ENCODE results near the gene CEP95. TPM values are rescaled to one million over a fixed set of nuclear protein-coding genes. Genes with fewer than 3 reads are reported as not detected.

CEP95 gene
- total RNA-seq, 1 experiment from 2014 or later, result 77.0 TPM

GRCh38 chr17:64507413-64507782, 621 bp downstream of the CEP95 start:
- H2AFZ ChIP-seq (ENCODE audit: low read depth, low read length, poor library complexity, severe bottlenecking), result no peak overlapping the region
- peak overlapping the region; percentile 87 for H3K4me2 ChIP-seq (ENCODE audit: low read length)
- no peaks in the 10 kb centered on the region for H3K9me3 ChIP-seq (ENCODE audit: control insufficient read depth in 1 of 2, insufficient read depth in 1 of 2, low read depth in 1 of 2, low read length in 2 of 2)
- peaks cover 50 to 60% of the 10 kb centered on the region in 2 experiments for H3K36me3 ChIP-seq (ENCODE audit: control insufficient read depth in 1 of 2, insufficient read depth in 2 of 2, low read length in 2 of 2)
- CTCF ChIA-PET, result interaction anchor here (1.6 kb wide), 1 partner anchor 87 kb away, joined by 7 read pairs; no protein-coding TSS in a partner anchor
- POLR2A ChIA-PET, result interaction anchor here (0.9 to 3.1 kb wide), 11 partner anchors 9 to 172 kb away, joined by 3 to 119 read pairs (median 6); partner anchors contain the start of gene POLG2
- ATAC-seq (peak; percentile 21), DNase-seq (ENCODE audit: low read depth, low spot score) (no peak)
- peak overlapping the region; percentile 90 for H3K27ac ChIP-seq (ENCODE audit: low read depth, low read length)
- H3K4me1 ChIP-seq (ENCODE audit: control insufficient read depth in 1 of 2, insufficient read depth in 2 of 2, low read length in 2 of 2), result peaks cover 12 to 28% of the 10 kb centered on the region in 2 experiments
- intact Hi-C loops (cut with micrococcal nuclease), result loop anchor here (5.0 kb wide), 1 partner anchor 140 kb away; no protein-coding TSS in a partner anchor
- peaks cover 44% of the 10 kb centered on the region; the same call in 1 of the 2 replicates for H4K20me1 ChIP-seq (ENCODE audit: insufficient read depth)
- H3K27me3 ChIP-seq (ENCODE audit: insufficient read depth, low read length), result no peaks in the 10 kb centered on the region
- RAD21 ChIA-PET (ENCODE audit: low non-redundant PET in 1 of 2, low total read pairs in 2 of 2, uncharacterized antibody in 2 of 2, unreplicated experiment in 2 of 2), result interaction anchor here in 1 of 2 experiments (1.2 kb wide), 1 partner anchor 10 kb away, joined by 5 read pairs; the partner anchor contains the start of gene POLG2
- peak overlapping the region; percentile 99 for H3K9ac ChIP-seq (ENCODE audit: low read length)
- peaks cover 89% of the 10 kb centered on the region for H3K79me2 ChIP-seq (ENCODE audit: insufficient read depth, low read length)
- peak overlapping the region; percentile 93 to 95 for H3K4me3 ChIP-seq (replicated peaks in 1 of 2; ENCODE audit: low read depth in 1 of 2, low read length in 2 of 2)
- no TSS peak for BruUV-seq (replicated peaks)
- H3K9me2 ChIP-seq (ENCODE audit: insufficient read depth), result no peaks in the 10 kb centered on the region
- TF ChIP-seq ATF3 (IDR thresholded peaks at IDR 0.05) (no peak), CTCF (IDR thresholded peaks at IDR 0.05 in 2 of 3, conservative IDR thresholded peaks at IDR 0.05 in 1 of 3; ENCODE audit: borderline replicate concordance in 1 of 3, insufficient read depth in 1 of 3, low read depth in 2 of 3, low read length in 2 of 3) (peak; percentile 43 to 46 (median 45); a peak in 5 of 6 replicates), SRF (IDR thresholded peaks at IDR 0.05; ENCODE audit: low read depth) (no peak), SIN3A (IDR thresholded peaks at IDR 0.05; ENCODE audit: low read depth) (0 out of 2 replicates have a peak, but pooled peaks have one; percentile 17), SP1 (IDR thresholded peaks at IDR 0.05; ENCODE audit: low read depth) (no peak), JUND (IDR thresholded peaks at IDR 0.05) (no peak), POLR2A (IDR thresholded peaks at IDR 0.05; ENCODE audit: borderline replicate concordance, extremely low read depth, insufficient read depth, insufficient read length) (no peak), FOSL1 (IDR thresholded peaks at IDR 0.05; ENCODE audit: low read depth) (no peak), CEBPB (IDR thresholded peaks at IDR 0.05; ENCODE audit: low read depth) (no peak), ZFX (IDR thresholded peaks at IDR 0.05) (no peak; the same call in 1 of the 2 replicates), TCF7L2 (IDR thresholded peaks at IDR 0.05; ENCODE audit: borderline replicate concordance, extremely low read depth, insufficient read depth, insufficient read length) (peak; percentile 57), EZH2 (IDR thresholded peaks at IDR 0.05) (no peak), ELF1 (IDR thresholded peaks at IDR 0.05; ENCODE audit: borderline replicate concordance, low read depth) (no peak), RAD21 (IDR thresholded peaks at IDR 0.05; ENCODE audit: low read depth) (peak; percentile 32; the same call in 1 of the 2 replicates)

Measured in HCT116 (cell line).